K562 (cell line): ENCODE measurements around the gene ADNP2. TPM values are rescaled to one million over a fixed set of nuclear protein-coding genes. Genes with fewer than 3 reads are reported as not detected.

Experiments used
- ATAC-seq: fragments of 200-7000 bp; cut with Tn5 transposase; 3 replicates; pipeline ENCODE4 v1.9.1; 2020; ENCODE audit warnings: moderate library complexity
- BruUV-seq: library from RNA; stranded (reverse); fragments of 400-500 nt; replicated peaks from 2 replicates; lab custom pipeline; 2021; lab: Mats Ljungman, UMichigan
- CTCF ChIA-PET: fragments of 300-600 bp; formaldehyde crosslinking; extraction: SDS; loops from one replicate; lab custom pipeline; 2021; ENCODE audit warnings: low intra/inter-chr PET ratio; lab: Yijun Ruan, JAX
- POLR2A ChIA-PET: fragments of 300-600, 350-650 bp; sonication (Branson Sonifier 250); formaldehyde crosslinking; extraction: SDS; loops from one replicate; lab custom pipeline; 2021; ENCODE audit warnings: antibody characterized with exemption, inconsistent platforms; lab: Yijun Ruan, JAX
- DNase-seq, 4 experiments: peaks; one replicate each; pipeline versions ENCODE4 v3.0.0 to v3.0.0-alpha.2; 2011 to 2018; ENCODE audit warnings: low spot score in 3 of 4, mixed read lengths in 3 of 4; ENCODE audit errors: extremely low read depth in 1 of 4
- FAIRE-seq: peaks from 2 replicates; lab custom pipeline; 2011; peaks lifted over from hg19 to GRCh38; lab: Jason Lieb, UNC
- H2AFZ ChIP-seq: 2 replicates; pipeline ENCODE4 v1.6.0; 2011; ENCODE audit warnings: low read depth, low read length, control low read depth, inconsistent platforms
- H3K27ac ChIP-seq: fragments of 200-600 bp; 3 replicates; pipeline ENCODE4 v1.8.0; 2011; ENCODE audit warnings: low read depth, mild to moderate bottlenecking, control low read depth, inconsistent platforms, low read length, moderate library complexity, mixed read lengths; ENCODE audit errors: extremely low read depth
- H3K27me3 ChIP-seq, 2 experiments: fragments of 300-600 bp in 1 of 2; 2 replicates in 1 of 2; 3 replicates in 1 of 2; pipeline versions ENCODE4 v1.6.0 to v1.8.0; 2011; ENCODE audit warnings: inconsistent platforms in 2 of 2, low read length in 2 of 2, mild to moderate bottlenecking in 1 of 2, mixed read lengths in 1 of 2, moderate library complexity in 1 of 2; ENCODE audit not compliant: control insufficient read depth in 2 of 2, insufficient read depth in 2 of 2
- H3K36me3 ChIP-seq: fragments of 300-600 bp; 3 replicates; pipeline ENCODE4 v1.8.0; 2011; ENCODE audit warnings: mild to moderate bottlenecking, low read length, inconsistent platforms; ENCODE audit not compliant: control insufficient read depth, insufficient read depth
- H3K4me1 ChIP-seq, 2 experiments: fragments of 200-600 bp in 1 of 2; replicated peaks in 1 of 2; 2 replicates in 1 of 2; 3 replicates in 1 of 2; pipeline versions ENCODE4 v1.5.1 to v1.8.0; 2011; ENCODE audit warnings: inconsistent platforms in 2 of 2, low read length in 2 of 2, mild to moderate bottlenecking in 1 of 2, mixed read lengths in 1 of 2, moderate library complexity in 1 of 2; ENCODE audit not compliant: control insufficient read depth in 2 of 2, insufficient read depth in 2 of 2
- H3K4me2 ChIP-seq: 2 replicates; pipeline ENCODE4 v1.6.1; 2011; ENCODE audit warnings: low read length, control low read depth, inconsistent platforms, mixed read lengths; ENCODE audit not compliant: insufficient read depth
- H3K4me3 ChIP-seq: fragments of 200-600 bp; sonication (generic), shearing (Covaris generic); 2 replicates; pipeline ENCODE4 v1.5.1; 2016; ENCODE audit warnings: control low read depth, inconsistent platforms
- H3K79me2 ChIP-seq: fragments of 200-600 bp; 3 replicates; pipeline ENCODE4 v1.8.0; 2011; ENCODE audit warnings: low read length, inconsistent platforms; ENCODE audit not compliant: control insufficient read depth, insufficient read depth
- H3K9ac ChIP-seq, 2 experiments: 2 replicates each; pipeline versions ENCODE4 v1.6.0 to v1.6.1; 2011; ENCODE audit warnings: low read depth in 2 of 2, low read length in 2 of 2, control low read depth in 1 of 2, inconsistent platforms in 1 of 2, mild to moderate bottlenecking in 1 of 2, mixed read lengths in 1 of 2; ENCODE audit not compliant: insufficient read depth in 1 of 2
- H3K9me1 ChIP-seq: one replicate; pipeline ENCODE4 v1.6.0; 2011; ENCODE audit warnings: inconsistent platforms, mild to moderate bottlenecking, low read length, moderate library complexity; ENCODE audit not compliant: control insufficient read depth, insufficient read depth
- H3K9me3 ChIP-seq: replicated peaks from 2 replicates; pipeline ENCODE4 v1.5.1; 2011; ENCODE audit warnings: low read depth, low read length, inconsistent platforms; ENCODE audit not compliant: control insufficient read depth, insufficient read depth
- H4K20me1 ChIP-seq: replicated peaks from 2 replicates; pipeline ENCODE4 v1.6.1; 2011; ENCODE audit warnings: low read length, inconsistent platforms, mixed read lengths; ENCODE audit not compliant: control insufficient read depth, insufficient read depth
- GTF3C2 ChIP-seq: IDR thresholded peaks from 3 replicates; pipeline ENCODE4 v1.6.1; 2011; ENCODE audit warnings: borderline replicate concordance, mild to moderate bottlenecking, moderate library complexity; ENCODE audit not compliant: insufficient read length; ENCODE audit errors: extremely low read depth
- HNRNPL ChIP-seq: fragments of 200-400 bp; formaldehyde crosslinking; IDR thresholded peaks from 2 replicates; pipeline ENCODE4 v1.6.1; 2017; ENCODE audit warnings: low read depth, mild to moderate bottlenecking, low read length
- IRF9 ChIP-seq: fragments of 450-650 bp; IDR thresholded peaks from 2 replicates; pipeline ENCODE4 v1.6.1; 2016; ENCODE audit warnings: missing biosample characterization, missing genetic modification characterization
- KDM4B ChIP-seq, 2 experiments: fragments of 450-650 bp in 1 of 2; sonication (generic) in 1 of 2; IDR thresholded peaks; 2 replicates each; pipeline ENCODE4 v1.6.1; 2016 to 2017; ENCODE audit warnings: borderline replicate concordance in 2 of 2, antibody characterized with exemption in 1 of 2, low read depth in 1 of 2, mild to moderate bottlenecking in 1 of 2
- RNF2 ChIP-seq: sonication (generic); IDR thresholded peaks from 2 replicates; pipeline ENCODE4 v1.6.1; 2016
- ZC3H8 ChIP-seq: fragments of 450-650 bp; IDR thresholded peaks from 2 replicates; pipeline ENCODE4 v1.6.1; 2017
- ZNF316 ChIP-seq: fragments of 450-650 bp; IDR thresholded peaks from 2 replicates; pipeline ENCODE4 v1.6.1; 2016
- ZNF431 ChIP-seq: sonication (generic); formaldehyde crosslinking; IDR thresholded peaks from 2 replicates; pipeline ENCODE4 v1.8.0; 2022; ENCODE audit warnings: mild to moderate bottlenecking, missing genetic modification reagents
- WGBS: fragments of 100-300 bp; shearing (Covaris generic); methylation state at CpG from one replicate; pipeline ENCODE4 v1.1.6; 2016; ENCODE audit warnings: low coverage, mixed read lengths; ENCODE audit not compliant: insufficient coverage; ENCODE audit errors: missing lambda C conversion rate; 5-methylcytosine and 5-hydroxymethylcytosine counted together
- in situ Hi-C: fragments of 300-500 bp; cut with MboI; formaldehyde crosslinking; loops from 4 replicates; pipeline ENCODE4 v1.15.0; 2018; ENCODE audit warnings: inconsistent platforms, mixed read lengths
- intact Hi-C: fragments of 100-400 bp; cut with micrococcal nuclease; formaldehyde crosslinking; loops from 2 replicates; pipeline ENCODE4 v1.14.2; 2022
- polyA plus RNA-seq, 8 experiments: library from polyadenylated mRNA; depleted of rRNA in 4 of 8; stranded (reverse) in 5 of 8; unstranded in 3 of 8; fragments of >200 nt; fragmentation: Nextera tagmentation in 2 of 8; fragmentation: Illumina TruSeq in 1 of 8; extraction: Ambion mirVana in 2 of 8; extraction: Trizol in 1 of 8; gene quantifications; 2 replicates each; pipeline versions ENCODE4 v1.2.1 to v1.2.3, GENCODE V29; 2011 to 2014; ENCODE audit warnings: inconsistent platforms in 1 of 8, missing spikeins in 1 of 8
- total RNA-seq, 7 experiments: library from RNA; depleted of rRNA in 6 of 7; stranded (reverse); fragments of >200 nt in 6 of 7; fragmentation: Illumina TruSeq in 2 of 7; extraction: Trizol in 2 of 7; gene quantifications; 2 replicates each; pipeline versions ENCODE4 v1.2.1 to v1.2.3, GENCODE V29; 2011 to 2021; ENCODE audit warnings: low replicate concordance in 1 of 7
- TF ChIP-seq, protein P1 (sequence below): sonication (generic); formaldehyde crosslinking; IDR thresholded peaks from 2 replicates; pipeline ENCODE4 v1.8.1; 2023; ENCODE audit warnings: mild to moderate bottlenecking, missing genetic modification reagents
- TF ChIP-seq, protein P2 (sequence below): fragments of 250-450 bp; sonication (Bioruptor Pico); IDR thresholded peaks from 2 replicates; pipeline ENCODE4 v1.4.0; 2020; ENCODE audit warnings: borderline replicate concordance
- TF ChIP-seq, protein P3 (sequence below): fragments of 450-650 bp; formaldehyde crosslinking; IDR thresholded peaks from 2 replicates; pipeline ENCODE4 v1.4.0; 2022; ENCODE audit warnings: missing genetic modification characterization

Gene ADNP2
- total and polyA plus RNA-seq, 9 of the 15 experiments (the other 6 are each of a cell fraction or from before 2014, with no cell fraction given): 5.8 to 24.3 (median 16.0) TPM

- DNase-seq (no peak), ATAC-seq (no peak), FAIRE-seq (no peak)
- Histone ChIP-seq H3K4me1 (no peaks in the 10 kb centered on the region), H4K20me1 (0 out of 2 replicates have a peak, but pooled peaks cover 3% of the 10 kb centered on the region), H3K9ac (no peak overlapping the region), H3K36me3 (no peaks in the 10 kb centered on the region), H2AFZ (no peak overlapping the region), H3K9me3 (no peaks in the 10 kb centered on the region), H3K27ac (no peak overlapping the region), H3K9me1 (no peaks in the 10 kb centered on the region), H3K4me3 (no peak overlapping the region), H3K27me3 (peaks cover 21 to 87% of the 10 kb centered on the region in 2 experiments; a peak in 4 of 5 replicates), H3K4me2 (no peak overlapping the region), H3K79me2 (no peaks in the 10 kb centered on the region)
- CTCF ChIA-PET: no interaction called here
- intact Hi-C loops: no loop called here
- under 1% methylated on average over 18 of the region's 20 CpGs for WGBS
- in situ Hi-C loops: no loop called here
- POLR2A ChIA-PET: no interaction called here
- BruUV-seq: no TSS peak
- TF ChIP-seq, protein P1, sequence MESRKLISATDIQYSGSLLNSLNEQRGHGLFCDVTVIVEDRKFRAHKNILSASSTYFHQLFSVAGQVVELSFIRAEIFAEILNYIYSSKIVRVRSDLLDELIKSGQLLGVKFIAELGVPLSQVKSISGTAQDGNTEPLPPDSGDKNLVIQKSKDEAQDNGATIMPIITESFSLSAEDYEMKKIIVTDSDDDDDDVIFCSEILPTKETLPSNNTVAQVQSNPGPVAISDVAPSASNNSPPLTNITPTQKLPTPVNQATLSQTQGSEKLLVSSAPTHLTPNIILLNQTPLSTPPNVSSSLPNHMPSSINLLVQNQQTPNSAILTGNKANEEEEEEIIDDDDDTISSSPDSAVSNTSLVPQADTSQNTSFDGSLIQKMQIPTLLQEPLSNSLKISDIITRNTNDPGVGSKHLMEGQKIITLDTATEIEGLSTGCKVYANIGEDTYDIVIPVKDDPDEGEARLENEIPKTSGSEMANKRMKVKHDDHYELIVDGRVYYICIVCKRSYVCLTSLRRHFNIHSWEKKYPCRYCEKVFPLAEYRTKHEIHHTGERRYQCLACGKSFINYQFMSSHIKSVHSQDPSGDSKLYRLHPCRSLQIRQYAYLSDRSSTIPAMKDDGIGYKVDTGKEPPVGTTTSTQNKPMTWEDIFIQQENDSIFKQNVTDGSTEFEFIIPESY (CRISPR knock-in tag): no peak
- TF ChIP-seq KDM4B (IDR thresholded peaks at IDR 0.05; ENCODE audit: borderline replicate concordance in 2 of 2, low read depth in 1 of 2): no peak
- TF ChIP-seq, protein P2, sequence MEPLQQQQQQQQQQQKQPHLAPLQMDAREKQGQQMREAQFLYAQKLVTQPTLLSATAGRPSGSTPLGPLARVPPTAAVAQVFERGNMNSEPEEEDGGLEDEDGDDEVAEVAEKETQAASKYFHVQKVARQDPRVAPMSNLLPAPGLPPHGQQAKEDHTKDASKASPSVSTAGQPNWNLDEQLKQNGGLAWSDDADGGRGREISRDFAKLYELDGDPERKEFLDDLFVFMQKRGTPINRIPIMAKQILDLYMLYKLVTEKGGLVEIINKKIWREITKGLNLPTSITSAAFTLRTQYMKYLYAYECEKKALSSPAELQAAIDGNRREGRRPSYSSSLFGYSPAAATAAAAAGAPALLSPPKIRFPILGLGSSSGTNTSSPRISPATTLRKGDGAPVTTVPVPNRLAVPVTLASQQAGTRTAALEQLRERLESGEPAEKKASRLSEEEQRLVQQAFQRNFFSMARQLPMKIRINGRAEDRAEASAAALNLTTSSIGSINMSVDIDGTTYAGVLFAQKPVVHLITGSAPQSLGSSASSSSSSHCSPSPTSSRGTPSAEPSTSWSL (CRISPR knock-in tag): no peak
- TF ChIP-seq ZNF431 (CRISPR knock-in tag): no peak
- no peak for TF ChIP-seq ZC3H8
- no peak for TF ChIP-seq RNF2
- TF ChIP-seq ZNF316: no peak
- TF ChIP-seq HNRNPL: no peak
- no peak for TF ChIP-seq GTF3C2
- TF ChIP-seq, protein P3, sequence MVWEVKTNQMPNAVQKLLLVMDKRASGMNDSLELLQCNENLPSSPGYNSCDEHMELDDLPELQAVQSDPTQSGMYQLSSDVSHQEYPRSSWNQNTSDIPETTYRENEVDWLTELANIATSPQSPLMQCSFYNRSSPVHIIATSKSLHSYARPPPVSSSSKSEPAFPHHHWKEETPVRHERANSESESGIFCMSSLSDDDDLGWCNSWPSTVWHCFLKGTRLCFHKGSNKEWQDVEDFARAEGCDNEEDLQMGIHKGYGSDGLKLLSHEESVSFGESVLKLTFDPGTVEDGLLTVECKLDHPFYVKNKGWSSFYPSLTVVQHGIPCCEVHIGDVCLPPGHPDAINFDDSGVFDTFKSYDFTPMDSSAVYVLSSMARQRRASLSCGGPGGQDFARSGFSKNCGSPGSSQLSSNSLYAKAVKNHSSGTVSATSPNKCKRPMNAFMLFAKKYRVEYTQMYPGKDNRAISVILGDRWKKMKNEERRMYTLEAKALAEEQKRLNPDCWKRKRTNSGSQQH (CRISPR knock-in tag): no peak
- no peak for TF ChIP-seq IRF9 (tag)
Measured at GRCh38 chr18:80179857-80180558, 70.9 kb downstream of the ADNP2 start.
